ENCODE measurements around the gene NBPF3.

NBPF3 gene

DNA sequence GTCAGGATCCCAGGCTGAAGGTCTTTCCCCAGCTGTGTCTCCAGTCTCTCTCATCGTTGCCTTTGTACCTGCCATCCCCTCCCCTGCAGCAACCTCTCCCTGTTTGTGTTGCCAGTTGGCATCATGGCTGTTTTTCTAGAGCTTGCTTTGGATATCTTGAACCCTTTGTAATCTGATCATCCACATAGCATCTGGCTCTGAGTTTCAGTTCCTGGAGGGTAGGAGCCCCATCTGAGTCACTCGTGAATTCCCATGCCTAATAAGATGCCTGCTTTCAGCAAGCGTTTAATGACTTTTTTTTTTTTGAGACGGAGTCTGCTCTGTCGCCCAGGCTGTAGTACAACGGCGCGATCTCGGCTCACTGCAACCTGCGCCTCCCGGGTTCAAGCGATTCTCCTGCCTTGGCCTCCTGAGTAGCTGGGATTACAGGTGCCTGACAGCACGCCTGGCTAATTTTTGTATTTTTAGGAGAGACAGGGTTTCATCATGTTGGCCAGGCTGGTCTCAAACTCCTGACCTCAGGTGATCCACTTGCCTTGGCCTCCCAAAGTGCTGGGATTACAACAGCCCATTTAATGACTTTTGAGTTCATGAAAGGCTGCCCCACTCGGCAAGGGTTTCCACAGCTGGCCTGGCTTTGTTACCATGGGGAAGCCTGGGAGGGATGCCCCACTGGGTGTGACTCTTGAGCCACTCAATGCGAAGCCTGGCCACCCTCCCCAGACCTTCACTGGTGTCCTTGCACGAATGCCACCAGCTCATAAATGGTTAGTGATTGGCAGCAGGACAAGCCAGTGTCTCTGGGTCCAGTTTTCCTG lies 81.2 kb downstream of the NBPF3 start:
- no peak for FAIRE-seq

DNA sequence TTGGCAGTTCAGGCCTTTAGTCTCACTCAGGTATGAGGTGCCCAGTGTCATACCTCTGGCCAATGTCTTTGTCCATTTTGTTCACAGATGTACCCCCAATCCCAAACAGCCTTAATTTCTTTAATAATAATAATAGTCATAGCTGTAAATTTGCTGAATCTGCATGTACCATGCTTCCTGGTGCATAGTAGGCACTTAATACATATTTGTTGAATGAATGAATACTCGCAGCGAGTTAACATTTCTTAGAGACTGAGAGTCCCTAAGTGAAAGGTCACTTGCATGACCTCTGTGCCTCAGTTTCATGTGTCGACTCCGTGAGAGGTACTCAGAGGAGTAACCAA lies 81.8 kb downstream of the NBPF3 start:
- no peak for FAIRE-seq

DNA sequence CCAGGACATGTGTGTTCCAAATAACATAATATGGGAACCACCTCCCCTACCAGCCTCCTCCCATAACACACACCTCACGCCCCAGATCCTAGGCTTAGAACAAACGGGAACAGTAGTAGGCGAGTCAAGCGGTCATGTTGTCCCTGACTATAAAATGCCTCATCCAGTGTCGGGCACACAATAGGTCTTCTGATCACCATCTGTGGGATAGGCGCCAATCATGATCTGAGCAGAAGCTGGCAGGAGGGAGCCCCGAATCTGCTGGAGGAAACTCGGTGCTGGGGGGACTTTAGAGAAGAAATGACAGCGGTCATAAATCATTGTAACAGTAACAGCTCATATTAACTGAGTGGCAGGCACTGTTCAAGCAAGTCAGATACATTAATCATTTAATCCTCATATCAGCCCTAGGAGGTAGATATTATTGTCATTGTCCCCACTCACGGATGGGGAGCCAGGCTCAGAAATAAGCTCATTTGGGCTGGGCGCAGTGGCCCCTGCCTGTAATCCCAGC lies 82.6 kb downstream of the NBPF3 start:
- FAIRE-seq = no peak

DNA sequence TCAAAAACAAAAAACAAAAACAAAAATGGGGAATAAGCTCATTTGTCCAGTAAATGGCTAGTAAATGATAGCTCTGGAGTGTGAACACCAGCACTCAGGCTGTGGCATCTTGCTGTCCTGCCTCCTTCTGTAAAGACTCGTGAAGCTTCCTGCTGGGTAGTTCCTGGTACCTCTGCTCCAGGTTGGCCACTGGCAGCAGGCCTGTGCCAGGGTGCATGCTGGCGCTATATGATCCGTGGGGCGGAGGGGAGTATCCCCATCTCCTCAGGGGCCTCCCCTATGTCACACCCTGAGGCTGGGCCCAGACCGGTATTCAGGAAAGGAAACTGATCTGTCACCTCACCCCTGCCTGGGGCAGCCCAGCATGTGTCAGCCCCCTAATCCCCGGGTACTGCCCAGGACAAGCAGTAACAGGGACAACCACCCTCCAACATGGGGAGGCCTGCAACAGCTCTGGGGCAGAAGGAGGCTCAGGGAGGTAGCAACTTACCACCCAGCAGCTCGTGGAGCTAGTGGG lies 83.4 kb downstream of the NBPF3 start:
- no peak for FAIRE-seq

DNA sequence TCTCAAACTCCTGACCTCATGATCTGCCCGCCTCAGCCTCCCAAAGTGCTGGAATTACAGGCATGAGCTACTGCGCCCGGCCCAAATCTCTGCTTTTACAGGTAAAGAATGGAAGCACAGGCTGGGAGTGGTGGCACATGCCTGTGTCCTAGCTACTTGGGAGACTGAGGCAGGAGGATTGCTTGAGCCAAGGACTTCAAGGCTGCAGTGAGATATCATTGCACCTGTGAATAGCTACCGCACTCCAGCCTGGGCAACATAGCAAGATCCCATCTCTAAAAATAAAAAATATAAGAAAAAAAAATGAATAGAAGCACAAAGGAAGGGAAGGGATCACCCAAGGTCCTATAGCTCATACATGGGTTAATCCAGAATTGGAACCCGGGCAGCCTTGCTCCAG lies 84.3 kb downstream of the NBPF3 start:
- FAIRE-seq = no peak

DNA sequence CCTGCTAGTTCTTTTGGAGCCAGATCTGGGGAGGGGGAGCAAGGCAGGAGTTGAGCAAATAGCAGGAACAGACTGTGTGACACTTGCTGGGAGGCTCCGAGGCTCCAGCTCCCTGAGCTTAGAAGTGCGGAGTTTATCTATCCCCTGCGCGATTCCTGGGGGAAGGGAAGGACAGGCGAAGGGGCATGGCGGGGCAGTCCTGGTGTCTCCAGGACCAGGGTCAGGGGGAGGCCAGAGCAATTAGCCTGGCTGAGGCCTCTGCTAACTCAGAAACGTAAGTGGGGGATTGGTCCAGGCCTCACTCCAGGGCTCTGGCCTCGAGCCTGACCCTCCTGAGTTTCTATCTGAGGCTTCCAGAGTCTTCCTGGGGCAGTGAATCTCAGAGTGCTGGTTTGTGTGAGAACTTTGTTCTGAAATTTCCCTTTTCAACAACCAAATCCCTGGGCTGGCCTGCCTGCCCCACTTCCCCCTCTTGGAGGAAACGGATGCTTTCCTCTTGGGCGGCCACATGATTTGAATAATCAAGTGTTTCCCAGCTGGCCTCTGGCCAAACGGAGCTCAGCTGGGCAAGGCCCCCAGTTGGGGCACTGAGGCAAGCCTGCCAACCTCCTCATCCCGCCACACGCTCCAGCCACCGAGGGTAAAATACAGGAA lies 84.9 kb downstream of the NBPF3 start:
- FAIRE-seq = no peak

DNA sequence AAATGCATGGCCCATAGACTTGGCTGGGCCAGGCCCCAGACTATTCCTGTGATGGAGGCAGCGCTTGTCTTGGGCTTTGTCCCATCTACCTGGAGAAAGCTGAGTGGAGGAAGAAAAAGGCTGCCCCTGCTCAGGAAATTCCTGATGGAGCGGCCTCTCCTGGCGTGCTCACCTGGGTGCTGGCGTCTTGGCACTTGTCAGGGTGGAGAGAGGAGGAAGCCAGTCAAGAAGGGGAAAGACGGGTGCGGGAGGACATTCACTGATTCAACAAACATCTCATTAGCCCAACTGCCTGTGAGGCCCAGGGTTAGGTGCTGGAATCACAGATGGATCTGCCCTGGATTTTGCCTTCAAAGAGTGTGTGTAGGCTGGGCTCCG lies 85.4 kb downstream of the NBPF3 start:
- FAIRE-seq = no peak

DNA sequence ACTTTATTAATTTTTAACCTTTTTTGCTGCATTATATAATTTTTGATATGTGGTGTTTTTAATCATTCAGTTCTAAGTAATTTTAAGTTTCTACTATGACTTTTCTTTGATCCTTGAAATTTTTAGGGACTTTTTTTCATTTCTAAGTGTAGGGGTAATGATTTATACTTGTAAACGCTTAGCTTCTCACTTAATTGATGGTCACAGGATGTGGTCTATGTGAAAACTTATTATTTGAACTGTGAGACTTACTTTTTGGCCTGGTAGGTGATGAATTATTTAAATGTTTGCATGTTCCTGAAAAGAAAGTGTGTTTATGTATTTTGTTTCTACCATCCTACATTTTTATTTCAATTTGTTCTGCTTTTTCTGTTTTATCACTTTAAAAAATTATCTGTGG lies 86.5 kb downstream of the NBPF3 start:
- no peak for FAIRE-seq

DNA sequence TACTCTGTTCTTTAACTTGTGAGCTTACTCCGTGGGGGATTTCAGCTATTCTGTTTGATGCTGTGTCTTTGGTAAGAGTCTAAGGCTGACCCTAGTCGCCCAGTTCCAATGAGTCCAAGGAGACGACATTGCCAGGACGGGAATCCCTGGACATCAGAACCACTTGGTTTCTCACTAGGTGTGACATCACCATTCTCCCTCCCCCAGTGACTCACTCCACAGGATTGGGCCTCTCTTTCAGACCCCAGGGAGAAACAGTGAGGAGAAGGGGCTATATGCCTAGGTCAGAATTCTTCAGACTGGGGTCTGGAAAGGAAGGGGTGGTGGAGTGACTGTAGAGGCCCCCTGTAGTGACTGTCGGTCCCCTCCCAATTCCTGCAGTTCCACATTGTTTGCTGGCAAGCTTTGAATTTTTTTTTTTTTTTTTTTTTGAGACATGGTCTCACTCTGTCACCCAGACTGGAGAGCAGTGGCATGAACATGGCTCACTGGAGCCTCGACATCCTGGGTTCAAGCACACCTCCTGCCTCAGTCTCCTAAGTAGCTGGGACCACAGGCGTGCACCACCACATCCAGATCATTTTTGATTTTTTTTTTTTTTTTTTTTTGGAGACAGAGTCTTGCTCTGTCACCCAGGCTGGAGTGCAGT lies 90.6 kb downstream of the NBPF3 start:
- FAIRE-seq = no peak

DNA sequence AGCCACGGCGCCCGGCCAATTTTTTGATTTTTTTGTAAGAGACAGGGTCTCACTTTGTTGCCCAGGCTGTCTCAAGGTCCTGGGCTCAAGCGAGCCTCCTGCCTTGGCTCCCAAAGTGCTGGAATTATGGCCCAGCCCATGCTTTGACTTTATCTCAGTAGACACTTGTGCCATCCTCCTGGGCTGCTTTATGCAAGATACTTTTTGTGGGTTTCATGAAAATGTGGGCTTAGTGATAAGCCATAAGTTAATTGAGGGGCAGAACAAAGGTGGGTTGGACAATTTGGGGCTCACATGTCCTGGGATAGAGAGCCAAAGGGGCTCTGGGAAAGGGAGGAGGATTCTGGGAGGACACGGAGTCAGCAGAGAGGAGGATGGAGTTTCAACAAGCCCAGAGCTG lies 91.3 kb downstream of the NBPF3 start:
- FAIRE-seq = no peak

DNA sequence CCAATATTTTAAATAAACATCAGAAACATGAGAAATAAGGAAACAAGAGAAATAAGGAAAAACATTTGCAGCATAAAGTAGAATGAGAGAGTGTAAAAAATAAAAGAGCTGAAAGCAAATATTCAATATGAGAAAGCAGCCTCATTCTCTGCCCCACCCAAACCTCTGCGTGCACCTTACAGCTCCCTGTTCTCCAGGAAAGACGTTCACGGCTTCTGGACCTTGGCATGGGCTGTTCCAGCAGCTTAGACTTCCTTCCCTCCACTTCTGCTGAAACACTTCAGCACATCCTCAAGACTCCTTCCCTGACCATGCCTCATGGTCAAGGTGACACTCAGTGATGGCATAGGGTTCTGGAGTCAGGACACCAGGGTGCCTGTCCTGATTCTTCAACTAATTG lies 92.6 kb downstream of the NBPF3 start:
- no peak for FAIRE-seq

DNA sequence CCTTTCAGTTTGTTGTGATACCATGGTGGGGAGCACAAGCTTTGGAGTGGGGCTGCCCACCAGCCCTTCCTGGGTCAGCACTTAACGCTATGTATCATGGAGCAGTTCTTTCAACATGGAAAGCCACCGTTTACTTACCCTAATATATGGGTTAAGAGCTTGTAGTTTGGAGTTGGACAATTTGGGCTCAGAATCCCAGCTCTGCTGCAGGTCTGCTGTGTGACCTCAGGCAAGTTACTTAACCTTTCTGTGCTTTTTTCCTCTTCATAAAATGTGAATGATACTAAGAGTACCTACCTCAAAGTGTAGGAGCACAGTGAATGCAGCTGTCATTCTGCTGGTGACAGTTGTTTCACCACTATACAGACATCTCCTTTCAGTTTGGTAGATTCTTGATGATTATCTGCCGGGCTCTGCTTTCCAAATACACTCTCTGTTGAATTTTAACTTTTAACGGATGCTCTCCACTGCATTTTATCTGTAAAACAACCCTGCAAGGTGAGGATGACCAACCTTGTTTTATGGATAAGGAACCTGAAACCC lies 93.1 kb downstream of the NBPF3 start:
- no peak for FAIRE-seq

DNA sequence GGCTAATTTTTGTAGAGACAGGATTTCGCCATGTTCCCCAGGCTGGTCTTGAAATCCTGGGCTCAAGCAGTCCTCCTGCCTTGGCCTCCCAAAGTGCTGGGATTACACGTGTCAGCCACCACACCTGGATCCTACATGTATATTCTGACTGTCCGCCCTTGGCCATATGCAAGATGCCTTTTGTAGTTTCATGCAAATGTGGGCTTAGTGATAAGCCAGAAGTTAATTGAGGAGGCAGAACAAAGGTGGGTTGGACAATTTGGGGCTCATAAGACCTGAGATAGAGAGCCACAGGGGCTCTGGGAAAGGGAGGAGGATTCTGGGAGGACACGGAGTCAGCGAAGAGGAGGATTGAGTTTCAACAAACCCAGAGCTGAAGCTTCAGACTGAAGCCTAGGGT lies 94.2 kb downstream of the NBPF3 start:
- FAIRE-seq = no peak
